Sigmoid colon (tissue), 3 donors: ENCODE results near the gene EVA1A.

Experiments
- POLR2A ChIP-seq, 2 donors: fragments of 450-650 bp; IDR thresholded peaks; one replicate each; pipeline ENCODE4 v1.6.1; 2016; ENCODE audit warnings: antibody characterized with exemption in 2 of 2, mild to moderate bottlenecking in 2 of 2, moderate library complexity in 2 of 2
- TF ChIP-seq, protein P1 (sequence below), 4 experiments: fragments of 450-650 bp in 3 of 4; fragments of 200-600 bp in 1 of 4; IDR thresholded peaks; one replicate each; pipeline ENCODE4 v1.5.1; 2016 to 2019; ENCODE audit warnings: antibody characterized with exemption in 4 of 4, mild to moderate bottlenecking in 3 of 4, moderate library complexity in 2 of 4

DNA sequence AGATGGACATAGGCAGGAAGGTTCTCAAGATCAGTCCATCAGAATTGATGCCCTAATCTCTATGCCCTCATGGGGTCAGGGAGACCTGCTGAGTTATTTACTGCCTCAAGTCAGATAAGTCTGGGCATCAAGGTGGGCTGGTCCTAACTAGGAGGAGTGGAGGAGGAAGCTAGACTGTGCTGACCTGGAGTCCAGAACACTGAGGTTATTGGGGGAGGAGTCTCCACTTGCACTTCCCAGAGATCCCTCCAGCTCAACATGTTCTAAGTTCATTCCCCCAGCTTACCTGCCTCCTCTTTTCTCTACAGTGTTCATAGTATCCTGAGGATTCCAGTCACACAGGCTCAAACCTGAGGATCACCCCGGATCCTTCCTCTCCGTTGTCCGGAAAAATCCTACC, 19.3 kb downstream of the EVA1A start:
- TF ChIP-seq, protein P1, sequence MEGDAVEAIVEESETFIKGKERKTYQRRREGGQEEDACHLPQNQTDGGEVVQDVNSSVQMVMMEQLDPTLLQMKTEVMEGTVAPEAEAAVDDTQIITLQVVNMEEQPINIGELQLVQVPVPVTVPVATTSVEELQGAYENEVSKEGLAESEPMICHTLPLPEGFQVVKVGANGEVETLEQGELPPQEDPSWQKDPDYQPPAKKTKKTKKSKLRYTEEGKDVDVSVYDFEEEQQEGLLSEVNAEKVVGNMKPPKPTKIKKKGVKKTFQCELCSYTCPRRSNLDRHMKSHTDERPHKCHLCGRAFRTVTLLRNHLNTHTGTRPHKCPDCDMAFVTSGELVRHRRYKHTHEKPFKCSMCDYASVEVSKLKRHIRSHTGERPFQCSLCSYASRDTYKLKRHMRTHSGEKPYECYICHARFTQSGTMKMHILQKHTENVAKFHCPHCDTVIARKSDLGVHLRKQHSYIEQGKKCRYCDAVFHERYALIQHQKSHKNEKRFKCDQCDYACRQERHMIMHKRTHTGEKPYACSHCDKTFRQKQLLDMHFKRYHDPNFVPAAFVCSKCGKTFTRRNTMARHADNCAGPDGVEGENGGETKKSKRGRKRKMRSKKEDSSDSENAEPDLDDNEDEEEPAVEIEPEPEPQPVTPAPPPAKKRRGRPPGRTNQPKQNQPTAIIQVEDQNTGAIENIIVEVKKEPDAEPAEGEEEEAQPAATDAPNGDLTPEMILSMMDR (IDR thresholded peaks at IDR 0.05): no peak
- TF ChIP-seq POLR2A (IDR thresholded peaks at IDR 0.05): no peak
